Measurements from ENCODE around the gene TTF1.

TTF1 gene

DNA sequence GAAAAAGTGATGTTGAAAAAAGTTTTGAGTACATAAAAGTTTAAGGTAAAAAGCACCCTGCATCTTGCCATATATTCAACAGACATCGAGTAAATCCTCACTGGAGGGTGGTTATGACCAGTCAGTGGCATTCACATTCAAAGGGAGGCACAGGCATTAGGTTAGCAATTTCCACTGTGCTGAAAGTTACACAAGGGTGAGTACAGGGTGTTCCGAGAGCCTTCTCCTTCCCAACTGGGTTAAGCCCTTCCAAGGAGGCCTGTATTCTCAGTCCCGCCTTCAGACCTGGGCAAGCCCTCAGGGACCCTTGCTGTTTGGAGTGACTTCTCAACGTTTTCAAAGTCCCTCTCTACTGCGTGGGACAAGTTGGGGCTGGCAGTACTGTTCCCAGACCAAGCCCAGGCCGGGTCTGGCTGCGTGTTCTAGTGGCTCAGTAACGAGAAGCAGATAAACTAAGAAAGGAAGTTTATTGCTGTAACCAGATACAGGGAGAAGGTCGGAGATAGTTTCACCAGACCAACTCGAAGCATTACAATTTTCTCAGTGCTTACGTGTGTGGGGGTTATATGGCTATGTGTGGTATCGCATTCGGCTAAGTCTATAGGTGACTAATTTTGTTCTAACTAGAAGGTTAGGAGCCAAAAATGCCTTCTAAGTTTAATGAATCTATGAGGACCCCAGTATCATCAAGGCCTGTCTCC lies 38.9 kb downstream of the TTF1 start:
- H3K4me3 Mint-ChIP-seq = no peak overlapping the region
- peaks cover 5% of the 10 kb centered on the region for H3K36me3 Mint-ChIP-seq (ENCODE audit: low read depth)
- H3K4me1 Mint-ChIP-seq = no peaks in the 10 kb centered on the region
- TF ChIP-seq, protein P1, sequence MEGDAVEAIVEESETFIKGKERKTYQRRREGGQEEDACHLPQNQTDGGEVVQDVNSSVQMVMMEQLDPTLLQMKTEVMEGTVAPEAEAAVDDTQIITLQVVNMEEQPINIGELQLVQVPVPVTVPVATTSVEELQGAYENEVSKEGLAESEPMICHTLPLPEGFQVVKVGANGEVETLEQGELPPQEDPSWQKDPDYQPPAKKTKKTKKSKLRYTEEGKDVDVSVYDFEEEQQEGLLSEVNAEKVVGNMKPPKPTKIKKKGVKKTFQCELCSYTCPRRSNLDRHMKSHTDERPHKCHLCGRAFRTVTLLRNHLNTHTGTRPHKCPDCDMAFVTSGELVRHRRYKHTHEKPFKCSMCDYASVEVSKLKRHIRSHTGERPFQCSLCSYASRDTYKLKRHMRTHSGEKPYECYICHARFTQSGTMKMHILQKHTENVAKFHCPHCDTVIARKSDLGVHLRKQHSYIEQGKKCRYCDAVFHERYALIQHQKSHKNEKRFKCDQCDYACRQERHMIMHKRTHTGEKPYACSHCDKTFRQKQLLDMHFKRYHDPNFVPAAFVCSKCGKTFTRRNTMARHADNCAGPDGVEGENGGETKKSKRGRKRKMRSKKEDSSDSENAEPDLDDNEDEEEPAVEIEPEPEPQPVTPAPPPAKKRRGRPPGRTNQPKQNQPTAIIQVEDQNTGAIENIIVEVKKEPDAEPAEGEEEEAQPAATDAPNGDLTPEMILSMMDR (IDR thresholded peaks at IDR 0.05; ENCODE audit: unreplicated experiment in 3 of 3) = no peak
- H3K27me3 Mint-ChIP-seq (ENCODE audit: low read depth) = no peaks in the 10 kb centered on the region
- no peak overlapping the region for H3K27ac Mint-ChIP-seq
- H3K9me3 Mint-ChIP-seq = no peaks in the 10 kb centered on the region

- Mint-ChIP-seq H3K36me3 (ENCODE audit: low read depth) (no peaks in the 10 kb centered on the region), H3K9me3 (no peaks in the 10 kb centered on the region), H3K27me3 (ENCODE audit: low read depth) (no peaks in the 10 kb centered on the region), H3K4me1 (no peaks in the 10 kb centered on the region), H3K4me3 (no peak overlapping the region), H3K27ac (no peak overlapping the region)
- TF ChIP-seq, protein P1 (IDR thresholded peaks at IDR 0.05; ENCODE audit: unreplicated experiment in 3 of 3) = no peak
These were observed 40.2 kb downstream of the TTF1 start for GRCh38 chr9:132366481-132366880.

DNA sequence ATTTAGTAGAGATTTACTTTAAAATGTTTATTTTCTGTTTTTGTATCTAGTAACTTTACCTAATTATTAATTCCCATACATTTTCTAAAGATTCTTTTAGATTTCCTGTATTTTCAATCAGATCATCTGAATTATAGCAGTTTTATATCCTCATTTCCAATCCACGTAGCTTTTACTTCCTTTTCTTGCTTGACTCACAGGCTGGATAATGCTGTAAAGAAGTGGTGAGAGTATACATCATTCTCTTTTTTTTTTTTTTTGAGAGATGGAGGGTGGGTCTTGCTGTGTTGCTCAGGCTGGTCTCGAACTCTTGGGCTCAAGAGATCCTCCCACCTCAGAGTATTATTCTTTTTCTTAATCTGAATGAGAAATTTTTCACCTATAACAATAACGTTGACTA lies 40.7 kb downstream of the TTF1 start:
- TF ChIP-seq, protein P1 (IDR thresholded peaks at IDR 0.05; ENCODE audit: unreplicated experiment in 3 of 3) = no peak
- no peaks in the 10 kb centered on the region for H3K36me3 Mint-ChIP-seq (ENCODE audit: low read depth)
- no peaks in the 10 kb centered on the region for H3K4me1 Mint-ChIP-seq
- H3K4me3 Mint-ChIP-seq = no peak overlapping the region
- H3K27ac Mint-ChIP-seq = no peak overlapping the region
- no peaks in the 10 kb centered on the region for H3K27me3 Mint-ChIP-seq (ENCODE audit: low read depth)
- H3K9me3 Mint-ChIP-seq = no peaks in the 10 kb centered on the region

GRCh38 chr9:132364068-132364467 lies 42.6 kb downstream of the TTF1 start:
- TF ChIP-seq, protein P1 (IDR thresholded peaks at IDR 0.05; ENCODE audit: unreplicated experiment in 3 of 3) = no peak
- no peaks in the 10 kb centered on the region for H3K9me3 Mint-ChIP-seq
- no peaks in the 10 kb centered on the region for H3K27me3 Mint-ChIP-seq (ENCODE audit: low read depth)
- no peaks in the 10 kb centered on the region for H3K36me3 Mint-ChIP-seq (ENCODE audit: low read depth)
- no peaks in the 10 kb centered on the region for H3K4me1 Mint-ChIP-seq
- H3K27ac Mint-ChIP-seq = no peak overlapping the region
- H3K4me3 Mint-ChIP-seq = no peak overlapping the region

DNA sequence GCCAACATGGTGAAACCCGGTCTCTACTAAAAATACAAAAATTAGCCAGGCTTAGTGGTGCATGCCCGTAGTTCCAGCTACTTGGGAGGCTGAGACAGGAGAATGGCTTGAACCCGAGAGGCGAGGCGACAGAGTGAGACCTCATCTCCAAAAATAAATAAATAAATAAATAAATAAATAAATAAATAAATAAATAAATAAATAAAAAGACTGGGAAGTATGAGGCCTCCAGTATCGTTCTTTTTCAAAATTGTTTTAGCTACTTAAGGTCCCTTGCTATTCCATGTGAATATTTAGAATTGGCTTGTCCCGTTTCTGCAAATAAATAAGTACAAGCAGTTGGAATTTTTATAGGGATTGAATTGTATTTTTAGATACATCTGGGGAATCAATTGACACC lies 48.9 kb downstream of the TTF1 start:
- no peak overlapping the region for H3K27ac Mint-ChIP-seq
- no peaks in the 10 kb centered on the region for H3K9me3 Mint-ChIP-seq
- TF ChIP-seq, protein P1 (IDR thresholded peaks at IDR 0.05; ENCODE audit: unreplicated experiment in 3 of 3) = no peak
- H3K36me3 Mint-ChIP-seq (ENCODE audit: low read depth) = peaks cover 14% of the 10 kb centered on the region
- no peak overlapping the region for H3K4me3 Mint-ChIP-seq
- H3K4me1 Mint-ChIP-seq = peaks cover 14% of the 10 kb centered on the region
- H3K27me3 Mint-ChIP-seq (ENCODE audit: low read depth) = no peaks in the 10 kb centered on the region

DNA sequence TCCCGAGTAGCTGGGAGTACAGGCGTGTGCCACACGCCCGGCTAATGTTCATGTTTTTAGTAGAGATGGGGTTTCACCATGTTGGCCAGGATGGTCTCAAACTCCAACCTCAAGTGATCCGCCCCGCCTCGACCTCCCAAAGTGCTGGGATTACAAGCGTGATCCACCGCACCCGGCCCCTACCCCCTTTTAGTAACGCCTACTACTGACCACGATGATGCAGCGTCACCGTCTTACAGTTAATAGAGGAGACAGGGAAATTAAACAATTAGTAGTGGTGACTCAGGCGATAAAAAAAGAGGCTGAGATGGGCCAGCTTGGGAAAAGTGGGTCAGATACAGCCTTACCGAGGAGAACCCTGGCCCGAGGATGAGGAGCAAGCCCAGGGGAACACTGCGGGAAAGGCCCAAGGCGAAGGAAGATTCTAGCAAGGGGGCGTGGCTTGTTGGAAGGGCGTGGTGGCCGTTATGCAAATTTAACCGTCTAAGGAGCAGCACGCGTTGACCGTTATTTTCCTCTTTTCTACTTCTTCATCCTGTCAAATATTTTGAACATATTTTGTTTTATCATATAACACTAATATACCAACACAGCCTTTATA lies 50.2 kb downstream of the TTF1 start:
- H3K27me3 Mint-ChIP-seq (ENCODE audit: low read depth) = no peaks in the 10 kb centered on the region
- peaks cover 24% of the 10 kb centered on the region for H3K4me1 Mint-ChIP-seq
- peak overlapping the region in 2 of 3 experiments; percentile 59 to 89 for H3K27ac Mint-ChIP-seq
- H3K4me3 Mint-ChIP-seq = peak overlapping the region; percentile 67 to 79 (median 77)
- peaks cover 23% of the 10 kb centered on the region for H3K36me3 Mint-ChIP-seq (ENCODE audit: low read depth)
- TF ChIP-seq, protein P1 (IDR thresholded peaks at IDR 0.05; ENCODE audit: unreplicated experiment in 3 of 3) = no peak
- no peaks in the 10 kb centered on the region for H3K9me3 Mint-ChIP-seq

Measured in nephron (organoid).